Measurements from ENCODE around the gene UNC93B1.

DNA sequence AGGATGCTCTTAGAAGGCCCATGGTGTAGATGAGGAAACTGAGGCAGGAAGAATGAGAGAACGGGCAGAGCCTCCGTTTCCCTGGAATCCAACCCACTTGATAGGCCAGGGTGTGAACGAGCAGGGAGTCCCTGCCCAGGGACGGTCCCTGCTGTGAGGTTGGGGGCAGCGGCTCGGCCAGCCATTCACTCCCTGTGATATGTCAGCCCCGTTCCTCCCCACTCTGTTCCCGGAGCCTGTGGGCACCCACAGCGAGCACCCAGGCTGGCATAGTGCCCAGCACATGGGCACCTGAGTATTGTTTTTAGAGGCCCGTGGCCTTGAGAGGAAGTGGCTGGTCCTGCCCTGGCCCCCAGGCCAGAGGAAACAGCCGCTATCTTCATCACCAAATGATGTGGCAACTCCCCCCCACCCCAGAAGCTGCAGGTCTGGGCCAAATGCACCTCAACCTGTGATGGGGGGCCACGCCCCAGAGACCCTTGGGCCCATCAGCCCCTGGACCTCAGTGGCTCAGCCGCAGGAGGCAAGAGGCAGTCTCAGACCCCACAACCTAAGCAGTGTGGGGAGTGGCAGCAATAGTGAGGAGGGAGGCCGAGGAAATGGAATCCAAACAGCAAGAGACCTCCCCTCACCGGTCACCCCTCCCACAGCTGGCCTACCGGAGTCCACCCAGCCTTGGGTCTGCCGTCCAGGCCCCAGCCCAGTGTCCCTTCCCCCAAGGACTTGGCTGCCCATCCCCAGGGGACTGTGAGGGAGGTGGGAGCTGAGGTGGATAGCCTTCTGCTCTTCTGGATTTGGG lies 8.3 kb upstream of the UNC93B1 start:
- TF ChIP-seq, protein P1, sequence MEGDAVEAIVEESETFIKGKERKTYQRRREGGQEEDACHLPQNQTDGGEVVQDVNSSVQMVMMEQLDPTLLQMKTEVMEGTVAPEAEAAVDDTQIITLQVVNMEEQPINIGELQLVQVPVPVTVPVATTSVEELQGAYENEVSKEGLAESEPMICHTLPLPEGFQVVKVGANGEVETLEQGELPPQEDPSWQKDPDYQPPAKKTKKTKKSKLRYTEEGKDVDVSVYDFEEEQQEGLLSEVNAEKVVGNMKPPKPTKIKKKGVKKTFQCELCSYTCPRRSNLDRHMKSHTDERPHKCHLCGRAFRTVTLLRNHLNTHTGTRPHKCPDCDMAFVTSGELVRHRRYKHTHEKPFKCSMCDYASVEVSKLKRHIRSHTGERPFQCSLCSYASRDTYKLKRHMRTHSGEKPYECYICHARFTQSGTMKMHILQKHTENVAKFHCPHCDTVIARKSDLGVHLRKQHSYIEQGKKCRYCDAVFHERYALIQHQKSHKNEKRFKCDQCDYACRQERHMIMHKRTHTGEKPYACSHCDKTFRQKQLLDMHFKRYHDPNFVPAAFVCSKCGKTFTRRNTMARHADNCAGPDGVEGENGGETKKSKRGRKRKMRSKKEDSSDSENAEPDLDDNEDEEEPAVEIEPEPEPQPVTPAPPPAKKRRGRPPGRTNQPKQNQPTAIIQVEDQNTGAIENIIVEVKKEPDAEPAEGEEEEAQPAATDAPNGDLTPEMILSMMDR (conservative IDR thresholded peaks at IDR 0.05; ENCODE audit: low read length) = no peak
- TF ChIP-seq EZH2phosphoT487 (IDR thresholded peaks at IDR 0.05; ENCODE audit: borderline replicate concordance) = no peak

Measured in Loucy (cell line).